CD1c-positive myeloid dendritic cell (primary cell): ENCODE results near the gene STK24.

ENCODE experiments used
- DNase-seq: peaks from one replicate; pipeline ENCODE4 v3.0.0-alpha.2; 2016; ENCODE audit errors: extremely low spot score

The STK24 gene

DNA sequence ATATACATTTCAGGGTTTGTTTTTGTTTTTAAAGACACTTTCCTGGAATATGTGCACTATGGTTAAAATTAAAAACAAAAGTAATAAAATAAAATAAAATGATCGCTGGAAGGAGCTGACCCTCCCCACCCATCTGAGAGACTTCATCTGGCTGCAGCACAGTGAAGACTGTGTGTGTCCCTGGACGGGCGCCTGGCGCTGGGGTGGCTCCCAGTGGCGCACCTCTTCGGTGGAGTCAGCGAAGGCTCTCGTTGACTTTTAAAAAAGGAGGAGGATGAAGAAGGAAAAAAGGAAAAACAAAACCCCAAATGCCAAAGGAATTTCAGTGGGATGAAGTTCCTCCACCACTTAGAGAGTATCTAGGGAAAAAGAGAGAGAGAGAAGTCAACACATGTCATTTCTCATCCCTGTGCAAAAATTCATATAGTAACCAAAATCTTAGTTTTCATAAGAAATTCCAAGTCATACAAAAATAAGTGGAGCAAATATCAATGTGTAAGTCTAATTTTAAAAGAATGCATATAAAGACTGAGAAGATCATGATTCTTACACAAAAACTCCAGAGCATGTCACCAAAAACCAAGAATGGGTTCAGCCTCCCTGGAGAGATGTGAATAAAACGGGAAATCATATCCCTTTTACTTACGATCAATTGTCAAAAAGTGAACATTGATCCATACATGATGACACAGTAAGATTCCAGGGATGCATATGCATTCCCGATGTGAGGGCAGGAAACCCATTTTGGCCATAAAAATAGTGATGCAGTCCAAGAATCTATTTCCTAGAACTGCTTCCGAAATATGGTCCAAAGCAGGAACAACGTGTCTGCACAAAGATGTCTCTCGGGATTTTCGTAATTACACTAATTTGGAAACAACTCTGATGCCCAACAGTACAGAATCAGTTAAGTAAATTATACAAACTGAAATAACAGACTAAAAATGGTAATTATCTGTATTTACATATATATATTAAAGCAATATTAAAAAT lies 123.8 kb downstream of the STK24 start:
- no peak for DNase-seq

DNA sequence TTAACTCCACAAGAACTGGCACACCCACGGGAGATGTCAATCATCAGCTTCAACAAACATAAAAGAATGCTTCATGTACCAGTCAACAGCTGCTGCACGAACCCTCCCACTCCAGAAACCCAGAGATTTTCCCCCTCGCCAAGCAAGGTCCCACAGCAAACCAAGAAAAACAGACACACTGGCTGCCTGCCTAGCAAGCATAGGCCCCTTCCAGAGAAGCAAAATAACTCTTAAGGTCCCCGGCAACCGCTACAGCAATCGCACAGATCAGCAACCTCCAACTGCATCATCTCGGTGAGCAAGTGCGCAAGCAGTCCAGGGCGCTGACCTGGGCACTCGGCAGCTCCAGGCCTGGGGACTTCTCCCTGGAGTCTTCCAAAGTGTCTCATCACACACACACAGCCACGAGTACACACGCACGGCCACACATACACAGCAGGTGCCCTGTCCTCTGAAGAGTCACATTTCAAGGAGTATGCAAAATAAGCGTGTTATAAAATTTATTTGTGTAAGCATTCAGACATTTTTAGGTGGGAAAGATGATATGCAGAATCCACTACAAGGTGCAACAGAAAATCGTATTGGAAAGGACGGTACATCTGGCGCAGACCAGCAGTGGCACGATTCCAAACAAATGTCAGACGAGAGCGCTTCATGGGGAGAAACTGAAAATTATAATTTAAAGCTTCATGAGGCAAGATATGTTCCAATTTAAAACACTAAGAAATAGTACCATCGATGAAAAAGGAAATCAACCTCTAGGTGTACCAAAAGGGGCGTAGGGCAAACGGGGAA lies 125.0 kb downstream of the STK24 start:
- DNase-seq: no peak

DNA sequence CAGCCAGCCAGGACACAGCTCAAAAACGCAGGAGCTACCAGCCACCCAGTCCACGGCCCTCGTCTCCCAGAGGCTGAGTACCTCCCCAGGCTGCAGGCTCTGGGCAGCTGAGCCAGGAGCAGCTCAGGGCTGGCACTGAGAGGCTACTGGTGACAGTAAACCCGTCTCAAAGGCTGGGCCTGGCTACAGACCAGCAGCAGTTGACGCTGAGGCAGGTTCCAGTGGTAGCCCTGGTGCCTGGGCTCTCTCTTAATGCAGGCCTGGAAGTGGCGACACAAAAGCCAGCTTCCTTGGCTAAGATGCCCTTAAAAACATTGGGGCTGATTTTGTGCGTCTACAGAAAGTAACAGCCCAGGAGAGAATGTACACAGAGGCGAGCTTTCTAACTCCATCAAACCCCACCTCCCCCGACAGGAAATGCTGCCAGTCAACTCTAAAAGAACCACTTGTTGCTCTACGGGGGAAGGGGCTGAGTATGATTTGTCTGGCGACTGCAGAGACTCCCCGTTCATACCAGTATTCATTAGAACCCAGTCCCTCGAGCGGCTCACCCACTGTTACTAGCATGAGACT lies 126.3 kb downstream of the STK24 start:
- no peak for DNase-seq

DNA sequence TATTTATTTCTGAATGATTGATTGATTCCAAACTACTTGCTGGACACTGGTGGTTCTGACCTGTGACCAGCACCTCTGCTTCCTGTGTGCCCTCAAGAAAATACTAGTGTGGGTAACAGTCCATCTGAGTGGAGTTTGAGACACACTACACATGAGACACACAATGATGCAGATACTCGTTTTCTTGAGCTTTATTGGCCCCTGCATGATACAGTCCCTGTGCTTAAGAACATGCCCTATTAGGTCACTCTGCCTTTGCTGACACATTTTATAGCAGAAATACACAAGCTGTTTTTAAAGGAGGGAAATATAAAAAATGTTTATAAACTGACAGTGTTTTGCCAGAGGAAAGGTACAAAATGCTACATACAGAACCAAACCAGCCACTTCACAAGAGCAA lies 126.9 kb downstream of the STK24 start:
- DNase-seq: no peak

DNA sequence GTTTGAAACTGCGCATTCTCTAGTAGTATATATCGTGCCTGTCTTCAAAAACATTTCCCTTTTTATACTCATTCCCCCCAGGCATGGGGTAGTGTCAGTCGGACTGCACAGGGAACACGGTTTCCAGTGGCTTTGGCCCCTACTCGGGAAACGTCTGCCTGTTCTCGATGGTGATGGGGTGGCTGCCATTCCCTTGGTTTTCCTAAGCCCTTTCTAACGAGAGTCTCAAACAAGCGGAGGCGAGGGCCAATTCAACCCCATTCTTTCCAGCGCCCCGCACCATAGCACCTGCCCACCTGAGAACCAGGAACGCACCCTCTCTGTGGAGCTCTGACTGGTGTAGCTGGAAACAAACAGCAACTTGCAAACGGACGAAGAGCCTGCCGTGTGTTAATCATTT lies 127.6 kb downstream of the STK24 start:
- no peak for DNase-seq

DNA sequence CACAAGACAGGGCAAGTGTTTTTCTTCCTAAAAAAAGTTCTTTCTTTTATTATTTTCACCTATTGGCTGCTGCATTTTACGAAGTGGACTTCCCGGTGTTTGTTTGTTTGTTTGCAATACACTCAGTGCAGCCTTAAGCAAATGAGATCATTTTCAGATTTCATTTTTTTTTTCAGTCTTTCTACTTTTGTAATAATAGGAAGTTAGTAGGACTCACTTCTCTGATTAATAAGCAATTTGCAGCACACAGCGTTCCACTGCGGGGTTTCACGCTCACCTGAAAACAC lies 128.3 kb downstream of the STK24 start:
- DNase-seq: no peak

DNA sequence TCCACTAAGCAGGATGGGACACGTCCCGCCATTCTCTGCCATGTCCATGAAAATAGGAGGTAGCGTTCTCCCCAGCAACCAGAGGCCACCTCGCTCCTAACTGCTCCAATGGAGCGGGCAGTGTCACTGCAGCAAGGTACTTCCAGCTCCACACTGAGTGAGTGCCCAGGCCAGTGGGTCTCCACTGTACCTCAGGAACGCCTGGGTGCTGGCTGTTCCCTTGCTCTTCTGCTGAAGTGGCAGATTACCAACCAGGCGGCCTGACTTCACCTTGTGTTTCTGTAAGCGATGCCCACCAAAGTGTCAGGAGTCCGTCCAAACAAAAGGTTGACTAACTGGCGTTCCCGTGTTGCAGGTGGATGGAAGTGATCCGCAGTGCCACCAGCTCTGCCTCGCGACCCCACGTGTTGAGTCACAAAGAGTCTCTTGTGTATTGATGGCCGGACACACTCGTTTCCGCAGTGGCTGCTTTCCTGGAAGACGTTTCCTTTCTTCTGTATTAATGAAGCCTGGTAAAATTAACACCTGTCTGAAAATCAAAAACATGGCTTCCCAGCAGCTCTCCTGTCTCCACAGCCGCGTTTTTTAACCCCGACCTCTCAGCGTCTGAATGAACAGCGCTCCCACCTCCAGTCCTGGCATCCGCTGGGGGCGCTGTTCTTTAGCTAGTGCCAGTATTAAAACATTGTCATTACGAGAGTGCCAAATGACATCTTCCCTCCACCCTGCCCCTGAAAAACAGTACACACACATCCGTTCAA lies 128.8 kb downstream of the STK24 start:
- DNase-seq: no peak

DNA sequence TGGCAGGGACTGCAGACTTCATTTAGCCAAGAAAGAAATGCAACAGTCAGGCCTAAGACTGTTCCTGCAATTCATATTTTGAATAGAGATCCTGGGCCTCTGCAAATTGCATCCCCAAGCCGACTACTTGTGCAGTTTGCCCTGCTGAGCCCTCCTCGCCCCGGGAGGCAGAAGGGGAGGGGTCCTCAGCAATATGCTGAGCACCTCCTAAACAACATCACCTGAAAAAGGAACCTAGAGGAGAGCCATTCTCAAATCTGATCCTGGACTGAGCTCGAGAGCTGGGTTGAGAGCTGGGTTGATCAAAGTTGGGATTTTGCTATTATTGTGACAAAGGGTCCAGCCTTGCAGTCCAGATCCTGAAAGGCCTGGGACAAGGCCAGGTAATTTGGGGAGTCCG lies 129.8 kb downstream of the STK24 start:
- no peak for DNase-seq

DNA sequence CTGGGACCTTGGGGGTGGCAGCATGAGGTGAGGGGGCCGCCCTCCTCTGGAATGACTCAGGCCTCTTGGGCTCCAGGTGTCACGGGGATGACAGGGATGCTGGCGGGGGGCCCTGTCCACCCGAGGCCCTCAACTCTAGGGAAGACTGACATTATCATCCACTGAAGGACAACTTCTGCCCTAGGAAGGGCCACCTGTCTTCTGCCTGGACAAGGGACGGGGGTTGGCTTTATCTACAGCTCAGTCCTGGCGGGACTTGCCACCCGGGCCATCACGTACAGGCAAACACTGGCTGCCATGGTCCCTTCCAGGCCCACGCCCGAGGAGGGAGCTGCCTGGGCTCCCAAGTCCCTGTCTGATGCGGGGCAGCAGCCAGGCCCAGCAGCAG lies 130.7 kb downstream of the STK24 start:
- DNase-seq: no peak

DNA sequence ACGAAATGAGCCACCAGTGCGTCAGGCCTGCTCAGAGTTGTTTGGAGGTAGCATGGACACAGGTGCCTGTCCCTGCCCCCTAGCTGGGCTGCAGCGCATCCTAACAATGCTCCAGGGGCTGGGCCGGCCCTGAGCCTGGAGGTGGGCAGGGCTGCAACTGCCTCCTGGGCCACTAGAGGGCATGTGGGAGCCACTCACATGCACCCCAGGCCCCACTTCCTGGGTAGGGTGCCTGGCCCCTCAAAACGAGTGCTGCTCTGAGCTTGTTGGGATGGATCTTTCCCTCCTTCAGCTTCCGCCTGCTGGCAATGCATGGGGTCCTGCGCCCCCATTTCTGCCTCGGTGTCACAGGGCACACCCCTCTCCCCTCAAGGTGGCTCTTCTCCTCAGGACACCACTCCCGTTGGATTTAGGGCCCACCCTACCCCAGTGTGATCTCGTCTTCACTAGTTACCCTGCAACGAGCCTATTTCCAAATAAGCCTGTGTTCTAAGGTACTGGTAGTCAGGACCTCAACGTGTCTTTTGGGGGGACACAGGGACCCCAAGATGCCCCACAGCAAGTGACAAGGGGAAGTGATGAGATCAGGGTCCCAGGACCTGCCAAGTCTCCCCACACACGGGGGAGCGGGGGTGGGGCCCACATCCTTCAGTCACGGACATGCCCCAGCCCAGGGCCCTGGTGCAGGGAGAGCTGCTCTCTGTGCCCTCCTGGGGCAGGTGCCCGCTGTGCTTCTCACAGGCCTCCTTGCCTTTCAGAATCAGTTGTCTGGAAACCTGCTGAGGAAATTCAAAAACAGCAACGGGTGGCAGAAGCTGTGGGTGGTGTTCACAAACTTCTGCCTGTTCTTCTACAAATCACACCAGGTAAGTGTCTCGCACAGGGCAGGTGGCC lies 131.3 kb downstream of the STK24 start:
- DNase-seq: peak; percentile 71

DNA sequence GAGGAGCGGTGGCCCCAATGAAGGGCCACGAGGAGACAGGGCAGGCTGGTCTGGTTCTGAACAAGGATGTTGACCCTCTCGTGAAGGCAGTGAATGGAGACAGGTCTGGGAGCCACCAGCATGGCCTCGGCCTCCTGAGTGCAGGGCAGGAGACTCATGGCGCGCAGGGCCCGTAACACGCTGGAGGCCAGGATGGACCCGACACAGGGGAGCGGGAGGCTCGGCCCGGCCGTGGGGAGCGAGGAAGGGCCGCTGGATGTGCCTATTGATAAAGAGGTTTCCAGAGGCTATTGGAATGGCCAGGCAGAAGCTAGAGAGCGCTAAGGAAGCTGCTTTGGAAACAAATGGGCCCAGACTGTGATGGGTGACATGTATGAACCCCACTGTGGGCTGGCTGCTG lies 132.5 kb downstream of the STK24 start:
- no peak for DNase-seq

DNA sequence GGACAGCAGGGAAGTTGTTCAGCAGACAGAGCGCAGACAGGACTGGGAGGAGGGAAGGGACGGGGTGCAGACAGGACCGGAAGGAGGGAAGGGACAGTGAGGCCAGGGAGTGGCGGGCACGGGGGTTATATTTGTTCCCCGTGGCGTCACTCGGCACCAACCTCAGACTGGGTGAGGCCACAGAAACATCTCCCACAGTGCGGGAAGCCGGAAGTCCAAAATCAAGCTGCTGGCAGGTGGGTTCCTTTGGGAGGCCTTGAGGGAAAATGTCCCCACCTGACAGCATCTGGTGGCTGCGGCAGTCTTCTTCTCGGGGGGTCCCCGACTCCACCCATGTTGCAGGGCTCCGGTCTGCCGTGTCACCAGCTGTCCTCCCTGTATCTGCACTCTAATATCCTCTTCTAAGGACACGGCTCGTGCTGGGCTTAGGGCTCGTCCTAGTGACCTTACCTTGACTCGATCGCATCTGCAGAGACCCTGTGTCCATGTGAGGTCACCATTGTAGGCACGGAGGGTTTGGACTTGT lies 133.0 kb downstream of the STK24 start:
- DNase-seq: no peak

DNA sequence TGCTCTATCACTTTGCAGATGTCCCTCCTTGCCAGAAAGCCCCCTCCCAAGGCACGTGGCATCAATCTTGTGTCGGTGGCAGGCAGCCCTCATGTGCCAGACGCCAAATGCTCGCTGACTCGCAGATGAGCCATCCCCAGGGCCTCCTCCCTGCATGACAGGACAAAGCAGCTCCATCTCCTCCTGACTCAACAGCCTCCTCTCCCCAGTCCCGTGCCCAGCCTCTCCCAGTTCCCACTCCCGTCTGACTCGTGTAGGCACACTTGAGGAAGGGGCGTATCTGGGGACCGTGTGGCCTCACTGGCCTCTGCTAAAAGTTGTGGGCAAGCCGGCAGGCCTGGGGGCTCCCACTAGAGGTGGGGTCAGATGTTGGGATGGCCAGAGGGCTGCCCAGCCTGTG lies 133.6 kb downstream of the STK24 start:
- peak; percentile 24 for DNase-seq

DNA sequence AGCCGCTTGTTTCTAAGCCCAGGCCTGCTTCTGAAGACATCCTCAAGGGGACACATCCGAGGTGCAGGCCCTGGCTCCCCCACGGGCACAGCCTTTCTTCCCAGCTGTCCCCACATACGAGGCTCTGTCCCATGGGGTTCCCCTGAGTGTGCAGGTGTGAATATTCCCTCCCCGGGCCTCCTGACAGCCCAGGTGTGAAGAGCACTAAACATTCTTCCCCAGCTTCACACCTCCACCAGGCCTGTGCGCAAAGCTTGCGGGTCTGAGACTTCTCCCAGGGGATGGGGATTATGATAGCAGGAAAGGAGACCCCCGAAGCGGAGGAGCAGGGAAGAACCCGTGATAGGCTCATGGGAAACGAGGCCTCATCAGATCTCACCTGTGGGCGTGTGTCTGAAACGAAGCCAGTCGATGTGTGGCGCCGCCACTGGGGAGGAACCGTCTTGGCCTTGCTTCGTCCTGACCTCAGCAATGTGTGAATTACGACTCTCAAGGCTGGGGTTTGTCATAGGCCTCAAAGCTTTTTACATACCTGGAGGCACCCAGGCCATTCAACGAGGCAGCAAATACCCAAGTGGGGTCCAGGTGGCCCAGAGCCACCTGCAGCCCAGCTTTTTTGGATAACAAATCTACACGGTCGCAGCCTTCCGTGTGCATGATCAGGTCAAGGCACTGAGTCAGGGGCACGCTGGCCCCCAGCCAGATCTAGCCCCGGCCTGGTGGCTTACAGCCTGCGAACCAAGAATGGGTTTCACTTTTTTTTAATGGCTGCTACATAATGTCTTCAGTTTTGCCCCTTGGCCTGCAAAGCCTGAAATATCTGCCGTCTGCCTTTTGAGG lies 134.3 kb downstream of the STK24 start:
- no peak for DNase-seq

DNA sequence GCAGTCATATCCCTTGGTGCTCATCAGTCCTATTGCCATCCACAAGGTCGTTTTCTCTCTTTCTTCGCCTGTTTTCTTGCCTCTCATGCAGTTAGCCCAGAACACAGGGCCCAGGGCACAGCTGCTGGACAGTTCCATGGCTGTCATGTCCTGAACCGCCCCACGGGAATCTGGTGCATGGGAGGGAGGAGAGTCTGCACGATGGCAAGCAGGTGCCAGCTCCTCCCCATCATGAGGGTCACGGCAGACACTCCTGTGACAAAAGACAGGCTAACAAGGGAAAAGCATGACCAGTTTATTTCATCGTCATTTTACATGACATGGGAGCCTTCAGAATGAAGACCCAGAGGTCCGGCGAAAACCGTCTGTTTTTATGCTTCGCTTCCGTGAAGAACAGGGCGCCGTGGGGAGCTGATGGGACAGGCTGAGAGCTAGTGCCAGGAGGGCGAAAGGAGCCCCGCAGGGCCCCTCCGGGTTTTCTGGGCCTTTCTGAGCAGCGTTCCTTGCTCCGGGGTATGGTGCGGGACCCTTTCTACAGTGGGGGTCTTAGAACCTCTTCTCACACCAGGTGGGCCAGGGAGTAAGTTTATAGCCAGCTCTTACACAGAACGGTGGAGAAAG lies 135.7 kb downstream of the STK24 start:
- no peak for DNase-seq

DNA sequence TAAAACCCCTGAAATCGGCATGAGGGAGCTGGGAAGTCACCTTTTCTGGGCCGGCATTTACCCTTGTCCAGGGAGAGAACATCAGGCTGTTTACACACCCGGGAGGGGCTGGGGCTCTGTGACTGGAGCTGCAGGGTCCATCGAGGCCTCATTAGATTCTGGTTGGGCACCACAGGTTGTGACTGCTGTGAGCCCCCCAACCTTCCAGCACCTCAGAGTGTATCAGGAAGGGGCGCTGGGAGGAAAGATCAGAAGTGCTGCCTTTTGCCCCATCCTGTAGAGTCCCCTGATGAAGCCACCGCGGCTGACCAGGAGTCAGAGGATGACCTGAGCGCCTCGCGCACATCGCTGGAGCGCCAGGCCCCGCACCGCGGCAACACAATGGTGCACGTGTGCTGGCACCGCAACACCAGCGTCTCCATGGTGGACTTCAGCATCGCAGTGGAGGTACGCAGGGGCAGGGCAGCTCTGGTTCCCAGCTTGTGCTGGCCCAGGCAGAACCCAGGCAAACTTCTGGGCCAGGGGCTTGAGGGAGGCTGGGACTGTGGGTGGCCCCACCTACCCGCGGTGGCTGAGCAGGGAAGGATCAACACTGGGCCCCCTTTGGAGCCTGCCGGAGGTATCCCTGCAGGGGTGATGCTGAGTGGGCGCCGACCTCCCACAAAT lies 136.4 kb downstream of the STK24 start:
- no peak for DNase-seq

DNA sequence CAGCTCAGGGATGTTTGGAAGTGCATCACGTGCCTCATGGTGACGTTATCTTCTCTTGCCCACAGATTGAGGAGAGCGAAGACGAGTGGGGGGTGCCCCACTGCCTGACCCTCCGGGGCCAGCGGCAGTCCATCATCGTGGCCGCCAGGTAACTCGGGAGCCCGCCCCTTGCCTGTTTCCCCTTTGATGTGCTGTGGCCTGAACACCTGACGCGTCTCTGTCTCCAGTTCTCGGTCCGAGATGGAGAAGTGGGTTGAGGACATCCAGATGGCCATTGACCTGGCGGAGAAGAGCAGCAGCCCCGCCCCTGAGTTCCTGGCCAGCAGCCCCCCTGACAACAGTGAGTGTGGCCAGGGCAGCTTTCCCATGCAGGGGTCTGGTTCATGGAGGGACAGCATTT lies 137.0 kb downstream of the STK24 start:
- DNase-seq: no peak

DNA sequence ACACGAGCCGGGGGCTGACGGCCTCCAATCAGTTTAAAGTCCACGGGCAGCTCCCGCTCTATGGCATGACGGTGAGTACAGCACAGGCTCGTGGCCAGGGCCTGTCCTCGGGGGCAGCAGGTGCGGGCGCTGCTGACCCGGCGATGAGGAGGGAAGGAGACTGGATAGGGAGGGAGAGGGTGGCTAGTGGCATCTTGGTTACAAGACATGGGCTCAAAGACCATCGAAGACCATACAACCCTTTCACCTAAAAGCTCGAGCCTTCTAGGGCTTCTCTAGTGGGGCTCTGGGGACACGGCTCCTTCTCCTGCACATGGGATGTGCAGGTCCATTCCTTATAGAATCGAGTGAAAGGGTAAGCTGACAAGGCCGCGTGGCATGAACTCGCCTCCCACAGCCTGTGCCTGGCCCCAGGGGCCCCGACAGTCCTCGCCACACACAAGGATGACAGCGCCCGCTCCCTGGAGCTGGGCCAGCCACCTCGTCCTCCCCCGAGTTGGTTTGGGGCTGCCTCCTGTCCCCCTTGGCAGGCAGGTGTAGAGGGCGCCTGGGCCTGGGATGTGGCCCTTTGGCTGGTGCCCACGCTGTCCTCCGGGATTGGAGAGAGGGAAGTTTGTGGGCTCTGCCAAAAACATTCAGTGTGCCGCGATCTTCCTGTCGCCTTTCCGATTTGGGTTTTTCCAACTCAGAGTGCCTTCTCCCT lies 137.6 kb downstream of the STK24 start:
- no peak for DNase-seq
